COLO829 (cell line): ENCODE data around the gene DCC.

Experiments
- DNase-seq: peaks from one replicate; pipeline ENCODE4 v3.0.0; 2012; ENCODE audit warnings: low spot score

The DCC gene

GRCh38 chr18:52339891-52340371 lies at the start of gene DCC:
DCC (plus strand) TSS chr18:52340197; CDS start chr18:52340788, 591 bp downstream.
- no peak for DNase-seq

DNA sequence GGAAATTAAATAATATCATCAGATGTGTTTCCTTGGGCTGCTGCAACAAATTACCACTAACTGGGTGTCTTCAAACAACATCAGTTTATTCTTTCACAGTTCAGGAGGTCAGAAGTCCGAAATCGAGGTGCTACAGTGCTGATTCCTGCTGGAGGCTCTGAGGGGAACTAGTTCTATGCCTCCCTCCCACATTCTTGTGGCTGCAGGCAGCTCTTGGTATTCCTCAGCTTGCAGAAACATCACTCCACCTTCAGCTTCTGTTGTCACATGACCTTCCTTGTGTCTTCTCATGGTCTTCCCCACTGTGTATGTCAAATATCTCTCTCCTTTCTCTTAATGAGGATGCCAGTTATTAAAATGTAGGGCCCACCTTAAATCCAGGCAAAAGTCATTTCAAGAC lies 29.3 kb upstream of the DCC start:
- DNase-seq: no peak

DNA sequence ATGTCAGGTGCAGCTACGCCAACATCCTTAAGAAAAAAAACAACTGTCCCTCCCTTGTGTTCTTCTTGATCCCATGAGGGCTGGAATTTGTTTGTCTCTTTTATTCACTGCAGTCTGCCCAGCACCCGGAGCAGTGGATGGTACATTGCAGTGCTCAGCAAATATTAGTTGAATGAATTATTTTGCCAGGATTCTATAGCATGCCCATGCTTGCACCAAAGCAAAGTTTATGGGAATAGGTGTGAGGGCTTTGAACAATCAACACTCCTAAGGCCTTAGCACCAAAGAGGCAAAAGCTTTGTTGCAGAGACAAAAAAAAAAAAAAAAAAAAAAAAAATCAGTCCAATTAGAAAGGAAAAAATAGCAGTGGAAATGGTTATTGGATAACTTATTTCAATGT lies 28.7 kb upstream of the DCC start:
- DNase-seq: no peak

DNA sequence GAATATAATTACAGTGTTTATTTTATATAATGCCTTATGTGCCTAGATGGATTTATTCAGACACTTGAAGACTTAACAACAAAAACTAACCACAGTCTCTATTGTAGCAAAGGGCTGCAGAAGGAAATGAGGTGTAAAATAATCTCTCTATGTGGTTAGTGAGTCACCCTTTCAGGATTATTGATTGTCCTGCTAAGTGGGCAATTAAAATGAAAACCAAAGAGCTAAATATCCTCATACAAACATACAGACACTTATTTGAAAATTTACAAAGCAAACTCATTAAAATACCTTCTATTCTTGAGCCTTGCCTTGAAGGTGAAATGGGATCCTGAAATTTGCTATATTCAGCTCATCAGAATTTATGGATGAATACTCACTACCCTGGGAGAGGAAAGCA lies 27.7 kb upstream of the DCC start:
- DNase-seq: no peak

DNA sequence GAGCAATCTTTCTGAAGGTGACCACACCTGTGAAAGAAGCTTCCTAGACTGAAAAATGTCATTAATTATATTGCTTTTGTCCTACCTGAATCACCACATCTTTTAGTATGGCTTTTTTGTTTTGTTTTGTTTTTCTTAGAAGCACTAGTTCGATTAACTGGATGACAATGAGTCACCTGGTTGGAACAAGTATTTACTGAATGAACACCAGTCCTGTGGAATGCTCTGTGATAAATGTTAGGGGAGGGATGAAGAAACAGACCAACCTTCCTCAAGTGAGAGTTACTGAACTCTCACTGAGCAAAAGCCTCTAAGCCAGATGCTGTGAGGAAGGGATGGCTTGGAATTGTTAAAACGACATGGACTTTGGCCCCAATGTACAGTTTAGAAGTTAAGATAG lies 26.8 kb upstream of the DCC start:
- no peak for DNase-seq

GRCh38 chr18:52319424-52319983 lies 20.5 kb upstream of the DCC start:
- DNase-seq: no peak

DNA sequence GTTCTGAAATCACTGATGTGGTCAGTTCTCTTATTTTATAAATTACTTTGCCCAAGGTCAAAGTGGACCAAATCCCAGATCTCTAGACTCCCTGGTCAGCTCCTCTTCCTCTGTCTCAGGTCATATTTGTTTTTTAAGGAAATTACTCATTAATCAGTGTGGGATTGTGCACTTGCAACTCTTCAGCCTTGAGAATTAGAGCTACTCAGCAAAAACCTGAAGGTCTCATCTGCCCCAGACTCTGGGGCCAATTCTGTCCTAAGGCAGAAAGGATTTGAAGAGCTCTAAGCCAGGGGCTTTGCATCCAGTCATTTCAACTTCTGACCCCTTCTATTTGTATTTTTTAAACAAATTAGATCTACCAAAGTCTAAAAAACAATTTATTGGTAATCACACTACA lies 17.7 kb upstream of the DCC start:
- DNase-seq: no peak

DNA sequence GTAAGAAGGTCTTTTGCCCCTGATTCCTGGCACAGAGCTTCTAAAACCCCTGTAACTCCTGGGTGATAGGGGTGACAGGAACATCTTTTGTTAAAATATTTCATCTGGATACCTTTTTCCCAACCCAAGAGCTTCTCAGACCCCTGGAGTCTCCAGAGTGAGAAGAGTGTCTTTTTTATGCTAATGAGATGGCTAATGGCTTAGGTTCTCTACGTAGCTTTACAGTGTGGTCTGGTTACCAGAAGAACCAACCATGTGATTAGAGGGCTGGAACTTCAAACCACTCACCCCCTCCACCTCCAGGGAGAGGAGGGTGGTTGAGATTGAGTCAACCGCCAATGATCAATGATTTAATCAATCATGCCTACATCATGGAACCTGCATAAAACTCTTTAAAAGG lies 16.2 kb upstream of the DCC start:
- DNase-seq: no peak

GRCh38 chr18:52325997-52326396 lies 14.0 kb upstream of the DCC start:
- DNase-seq: no peak

- DNase-seq: no peak
These were observed 6.1 kb upstream of the DCC start for GRCh38 chr18:52333860-52334259.

GRCh38 chr18:52334307-52334706 lies 5.7 kb upstream of the DCC start:
- no peak for DNase-seq

DNA sequence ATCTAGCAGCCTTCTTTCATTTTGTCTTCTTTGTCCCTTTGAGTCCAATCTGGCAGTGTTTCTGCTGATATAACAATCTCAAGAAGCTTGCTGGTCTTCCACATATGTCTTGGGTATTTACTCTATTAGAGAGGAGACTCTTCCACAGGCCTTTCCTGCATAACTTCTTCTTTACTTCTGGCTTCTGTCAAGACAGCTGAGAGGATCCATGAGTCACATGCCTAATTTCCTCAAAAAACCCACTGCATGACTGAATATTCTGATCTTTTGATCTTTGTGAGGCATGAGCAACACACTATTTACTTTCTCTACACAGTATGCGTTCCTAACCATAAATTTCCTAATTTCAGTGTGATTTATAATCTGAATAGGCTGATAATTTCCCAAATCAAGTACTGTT lies 5.1 kb upstream of the DCC start:
- no peak for DNase-seq

DNA sequence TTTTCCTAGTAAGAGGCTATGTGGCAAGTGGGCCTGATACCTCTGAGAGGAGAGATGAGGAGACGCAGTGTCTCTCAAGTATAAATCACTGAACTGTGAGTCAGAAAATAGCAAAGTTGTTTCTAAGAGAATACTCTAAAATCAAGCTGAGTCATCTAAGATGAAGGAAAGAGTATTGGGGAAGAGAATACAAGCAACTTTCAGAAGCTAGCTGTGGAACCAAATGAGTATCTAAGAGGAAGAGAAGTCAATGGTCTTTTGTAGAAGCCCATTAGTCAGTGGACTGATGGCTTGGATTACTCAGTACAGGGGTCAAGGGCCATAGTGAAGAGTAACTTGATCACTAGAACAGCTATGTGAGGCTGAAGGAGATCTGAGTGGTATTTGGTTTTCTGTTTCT lies 2.7 kb upstream of the DCC start:
- DNase-seq: no peak

DNA sequence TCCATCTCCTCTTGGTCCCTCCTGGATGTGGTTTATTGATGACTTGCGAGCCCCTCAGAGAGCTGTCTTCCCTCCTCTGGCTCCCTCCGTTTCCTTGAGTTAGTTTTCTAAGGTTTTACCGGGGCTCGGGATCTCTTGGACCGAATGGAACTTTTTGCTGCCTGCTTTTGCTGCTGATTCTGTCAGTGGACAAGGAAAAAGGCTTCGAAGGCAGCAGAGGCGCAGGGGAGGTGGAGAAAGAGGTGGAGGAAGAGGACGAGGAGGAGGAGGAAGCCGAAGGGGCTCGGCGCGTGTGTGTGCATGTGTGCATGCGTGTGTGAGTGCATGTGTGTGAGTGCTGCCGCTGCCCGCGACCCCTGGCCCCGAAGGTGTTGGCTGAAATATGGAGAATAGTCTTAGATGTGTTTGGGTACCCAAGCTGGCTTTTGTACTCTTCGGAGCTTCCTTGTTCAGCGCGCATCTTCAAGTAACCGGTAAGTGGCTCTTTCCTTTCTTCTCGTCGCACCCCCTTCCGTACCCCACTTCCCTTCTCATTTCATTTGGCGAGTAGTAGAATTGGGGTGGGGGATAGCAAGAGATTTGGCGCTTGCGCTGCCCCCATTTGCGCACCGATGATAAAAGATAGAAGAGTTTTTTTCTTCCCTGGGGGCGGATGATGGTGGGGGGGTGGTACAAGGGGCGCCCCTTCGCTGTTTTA lies 557 bp downstream of the DCC start:
- no peak for DNase-seq

DNA sequence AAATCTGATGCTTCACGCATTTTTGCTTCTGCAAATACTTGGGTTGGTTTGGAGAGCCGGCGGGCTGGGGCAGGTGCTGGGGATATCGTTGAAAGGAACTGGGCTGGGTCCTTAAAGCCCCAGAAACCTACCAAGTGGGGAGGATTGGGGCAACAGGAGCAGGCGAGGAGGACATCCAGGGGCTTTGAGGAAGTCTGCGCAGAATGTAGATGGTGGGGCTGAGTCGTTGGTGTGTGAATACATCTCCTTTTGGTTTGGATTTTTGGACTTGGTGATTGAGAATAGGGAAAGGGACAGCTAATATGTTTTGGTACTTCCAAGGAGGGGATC lies 1.1 kb downstream of the DCC start:
- no peak for DNase-seq

GRCh38 chr18:52341608-52342381 lies 1.8 kb downstream of the DCC start:
- no peak for DNase-seq

DNA sequence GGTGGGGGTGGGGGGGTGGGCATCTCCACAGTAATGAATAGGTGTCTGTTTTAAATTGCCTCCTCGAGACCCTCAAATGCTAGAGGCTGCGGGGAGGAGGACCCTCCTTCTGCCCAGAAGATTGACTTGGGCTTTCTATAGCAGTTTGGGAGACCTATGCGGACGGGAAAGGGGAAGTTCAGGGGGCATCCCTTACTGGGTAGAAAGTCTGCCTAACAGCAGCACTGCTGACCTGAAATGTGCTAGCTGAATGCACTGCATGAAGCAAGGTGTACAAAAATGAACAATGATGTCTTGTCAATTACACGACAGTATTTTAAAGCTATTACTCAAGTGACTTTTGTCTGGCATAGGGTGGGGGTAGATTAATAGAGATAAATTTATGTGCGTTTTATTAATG lies 2.5 kb downstream of the DCC start:
- DNase-seq: no peak

GRCh38 chr18:52343138-52343537 lies 3.1 kb downstream of the DCC start:
- no peak for DNase-seq

GRCh38 chr18:52343731-52344340 lies 3.8 kb downstream of the DCC start:
- DNase-seq: no peak

- no peak for DNase-seq
These were observed 4.9 kb downstream of the DCC start for GRCh38 chr18:52344881-52345280.

DNA sequence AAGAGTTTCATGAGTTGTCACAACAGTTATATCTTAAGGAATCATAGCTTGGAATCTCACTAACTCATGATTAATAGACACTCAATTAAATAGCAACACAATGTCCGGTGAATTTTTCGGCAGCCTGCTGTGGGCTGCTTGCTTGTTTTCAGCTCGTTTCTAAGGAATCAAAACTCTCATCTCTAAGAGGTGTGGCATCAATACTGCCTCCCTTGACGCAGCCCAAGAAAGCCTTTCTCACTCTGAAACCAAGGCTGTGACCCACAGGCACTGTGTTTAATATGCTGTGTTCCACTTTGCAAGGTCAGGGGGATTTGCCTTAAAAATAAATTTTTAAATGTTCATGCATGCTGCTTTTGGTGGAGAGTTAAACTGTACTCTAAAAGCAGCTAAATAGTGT lies 5.4 kb downstream of the DCC start:
- no peak for DNase-seq

DNA sequence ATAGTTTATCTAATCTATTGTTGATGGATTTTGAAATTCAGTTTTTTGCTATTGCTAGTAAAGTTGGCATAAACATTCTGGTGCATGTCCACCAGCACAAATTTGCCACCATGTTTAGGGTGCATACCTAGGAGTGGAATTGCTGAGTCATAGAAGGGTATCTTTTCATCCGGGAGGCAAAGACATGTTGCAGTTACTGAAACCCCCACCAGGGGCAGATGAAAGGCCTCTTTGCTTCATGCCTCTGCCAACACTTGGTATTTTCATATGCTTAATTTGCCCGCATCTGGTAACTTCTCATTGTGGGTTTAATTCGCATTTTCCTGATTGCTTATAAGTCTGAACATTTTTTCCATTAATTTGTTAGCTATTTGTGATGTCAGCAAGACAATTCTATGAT lies 8.2 kb downstream of the DCC start:
- DNase-seq: no peak

- no peak for DNase-seq
These were observed 9.5 kb downstream of the DCC start for GRCh38 chr18:52349498-52349897.
